Activated CD8-positive, alpha-beta T cell treated with anti-CD3 and anti-CD28 coated beads, Interleukin-2, amount 10 ng/mL, durations not matched to agents 7 days and 5 days (primary cell): ENCODE results near the gene MID1. TPM values are rescaled to one million over a fixed set of nuclear protein-coding genes. Genes with fewer than 3 reads are reported as not detected.

Experiments used
- ATAC-seq: fragments of 150-1000 bp; cut with Tn5 transposase; one replicate; pipeline ENCODE4 v1.10.0; 2021; ENCODE audit warnings: moderate library complexity
- CTCF ChIA-PET: fragments of 350-600 bp; sonication (Branson Sonifier 250); formaldehyde crosslinking; loops from one replicate; lab custom pipeline; 2021; ENCODE audit warnings: antibody characterized with exemption; lab: Charles Lee
- POLR2A ChIA-PET: fragments of 350-600 bp; sonication (Branson Sonifier 250); formaldehyde crosslinking; loops from one replicate; lab custom pipeline; 2021; ENCODE audit warnings: antibody characterized with exemption; lab: Charles Lee
- DNase-seq: peaks from one replicate; pipeline ENCODE4 v3.0.0-alpha.2; 2020
- H3K27ac Mint-ChIP-seq: one replicate; pipeline ENCODE4 v1.8.0; 2021; ENCODE audit warnings: mild to moderate bottlenecking, mixed read lengths
- H3K27me3 Mint-ChIP-seq: one replicate; pipeline ENCODE4 v1.8.0; 2021; ENCODE audit warnings: low read depth, mixed read lengths
- H3K36me3 Mint-ChIP-seq: one replicate; pipeline ENCODE4 v1.8.0; 2021; ENCODE audit warnings: low read depth, mixed read lengths
- H3K4me1 Mint-ChIP-seq: one replicate; pipeline ENCODE4 v1.8.0; 2021; ENCODE audit warnings: low read depth, mixed read lengths
- H3K4me3 Mint-ChIP-seq: one replicate; pipeline ENCODE4 v1.8.0; 2021; ENCODE audit warnings: mild to moderate bottlenecking, mixed read lengths
- H3K9me3 Mint-ChIP-seq: one replicate; pipeline ENCODE4 v1.8.0; 2022; ENCODE audit warnings: mixed read lengths; ENCODE audit not compliant: insufficient read depth
- total RNA-seq, 2 experiments: library from RNA; stranded (reverse); gene quantifications; one replicate each; pipeline ENCODE4 v1.2.3, GENCODE V29; 2021

The MID1 gene
- total RNA-seq, 2 experiments from 2014 or later = 0.11 to 0.23 TPM

DNA sequence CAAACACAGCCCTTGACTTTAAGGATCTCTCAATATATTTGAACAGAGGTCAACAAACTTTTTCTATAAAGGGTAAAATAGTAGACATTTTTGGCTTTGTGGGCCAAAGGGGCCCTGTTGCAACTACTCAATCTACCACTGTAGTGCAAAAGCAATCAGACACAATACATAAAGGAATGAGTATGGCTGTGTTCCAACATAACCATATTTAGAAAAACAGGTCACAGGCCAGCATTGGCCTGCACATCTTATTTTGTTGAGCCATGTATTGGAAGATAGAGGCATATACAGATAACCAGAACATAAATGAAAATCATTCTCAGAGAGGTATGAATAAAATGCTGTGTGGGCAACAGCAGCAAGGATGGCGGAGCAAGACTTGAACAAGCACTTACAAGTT is 49.8 kb downstream of the MID1 start:
- Mint-ChIP-seq H3K4me1 (no peaks in the 10 kb centered on the region), H3K27me3 (no peaks in the 10 kb centered on the region), H3K9me3 (no peaks in the 10 kb centered on the region), H3K4me3 (no peak overlapping the region), H3K36me3 (no peaks in the 10 kb centered on the region), H3K27ac (no peak overlapping the region)
- DNase-seq (no peak), ATAC-seq (no peak)
- ChIA-PET CTCF (no interaction called here), POLR2A (no interaction called here)

DNA sequence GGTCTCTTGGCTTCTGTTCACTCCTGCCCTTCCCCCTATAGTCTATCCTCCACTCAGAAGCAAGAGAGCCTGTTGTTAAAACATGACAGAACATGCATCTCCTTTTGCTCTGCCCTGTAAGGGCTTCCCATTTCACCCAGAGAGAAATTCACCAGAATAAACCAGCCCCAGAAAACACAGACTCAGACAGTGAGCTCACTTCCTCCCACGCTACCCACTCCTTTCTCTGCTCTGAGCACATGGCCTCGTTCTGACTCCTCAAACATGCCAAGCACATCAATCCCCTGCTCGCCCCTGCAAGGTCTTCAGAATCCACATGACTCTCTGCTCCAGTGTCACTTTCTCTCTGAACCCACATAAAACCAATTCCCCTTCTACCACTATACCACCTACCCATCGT is 50.4 kb downstream of the MID1 start:
- Mint-ChIP-seq H3K4me1 (no peaks in the 10 kb centered on the region), H3K27ac (no peak overlapping the region), H3K27me3 (no peaks in the 10 kb centered on the region), H3K36me3 (no peaks in the 10 kb centered on the region), H3K4me3 (no peak overlapping the region), H3K9me3 (no peaks in the 10 kb centered on the region)
- POLR2A ChIA-PET = no interaction called here
- DNase-seq (no peak), ATAC-seq (no peak)
- CTCF ChIA-PET = no interaction called here

- ATAC-seq = no peak
- DNase-seq = no peak
- H3K36me3 Mint-ChIP-seq = no peaks in the 10 kb centered on the region
- H3K4me3 Mint-ChIP-seq = no peak overlapping the region
- no peaks in the 10 kb centered on the region for H3K9me3 Mint-ChIP-seq
- CTCF ChIA-PET = no interaction called here
- no peak overlapping the region for H3K27ac Mint-ChIP-seq
- H3K4me1 Mint-ChIP-seq = no peaks in the 10 kb centered on the region
- POLR2A ChIA-PET = no interaction called here
- H3K27me3 Mint-ChIP-seq = no peaks in the 10 kb centered on the region
Measured at GRCh38 chrX:10568428-10568827, 52.0 kb downstream of the MID1 start.

DNA sequence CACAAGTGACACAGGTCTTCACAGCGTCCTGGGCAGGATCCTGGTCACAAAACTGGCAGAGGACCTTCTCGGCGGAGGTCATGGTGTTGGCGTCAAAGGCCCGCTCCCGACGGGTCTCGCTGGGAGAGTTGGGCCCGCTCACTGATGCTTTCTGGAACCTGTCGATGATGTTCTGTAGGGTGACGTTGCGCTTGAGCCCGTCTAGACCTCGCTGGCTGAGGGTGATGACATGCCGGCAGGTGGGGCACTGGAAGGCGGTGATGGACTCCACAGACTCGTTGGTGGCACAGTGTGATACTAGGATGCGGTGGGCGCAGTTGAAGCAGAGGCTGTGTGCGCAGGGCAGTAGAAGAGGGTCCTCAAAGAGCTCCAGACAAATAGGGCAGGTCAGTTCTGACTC is 53.2 kb downstream of the MID1 start:
- Mint-ChIP-seq H3K9me3 (no peaks in the 10 kb centered on the region), H3K27ac (no peak overlapping the region), H3K4me3 (no peak overlapping the region), H3K36me3 (no peaks in the 10 kb centered on the region), H3K4me1 (no peaks in the 10 kb centered on the region), H3K27me3 (no peaks in the 10 kb centered on the region)
- DNase-seq (no peak), ATAC-seq (no peak)
- ChIA-PET CTCF (no interaction called here), POLR2A (no interaction called here)

DNA sequence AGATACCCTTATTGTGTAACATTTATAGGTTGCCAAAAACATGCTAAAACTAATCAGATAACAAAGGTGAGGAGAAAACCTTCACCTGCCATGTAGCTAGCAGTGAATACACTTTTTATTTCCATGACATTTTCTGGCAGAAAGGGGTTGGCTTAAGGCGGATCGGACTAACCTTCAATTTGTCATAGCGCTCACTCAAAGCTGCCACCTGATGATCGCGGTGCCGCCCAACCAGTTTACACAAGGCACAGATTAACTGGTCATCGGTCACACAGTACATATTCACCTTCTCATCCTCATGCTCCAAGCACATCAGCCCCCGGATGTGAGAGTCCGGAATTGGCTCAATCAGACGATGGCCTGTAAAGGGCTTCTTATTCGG is 53.7 kb downstream of the MID1 start:
- Mint-ChIP-seq H3K27me3 (no peaks in the 10 kb centered on the region), H3K4me3 (no peak overlapping the region), H3K36me3 (no peaks in the 10 kb centered on the region), H3K4me1 (no peaks in the 10 kb centered on the region), H3K27ac (no peak overlapping the region), H3K9me3 (no peaks in the 10 kb centered on the region)
- DNase-seq = no peak
- ATAC-seq = no peak
- CTCF ChIA-PET = no interaction called here
- POLR2A ChIA-PET = no interaction called here

DNA sequence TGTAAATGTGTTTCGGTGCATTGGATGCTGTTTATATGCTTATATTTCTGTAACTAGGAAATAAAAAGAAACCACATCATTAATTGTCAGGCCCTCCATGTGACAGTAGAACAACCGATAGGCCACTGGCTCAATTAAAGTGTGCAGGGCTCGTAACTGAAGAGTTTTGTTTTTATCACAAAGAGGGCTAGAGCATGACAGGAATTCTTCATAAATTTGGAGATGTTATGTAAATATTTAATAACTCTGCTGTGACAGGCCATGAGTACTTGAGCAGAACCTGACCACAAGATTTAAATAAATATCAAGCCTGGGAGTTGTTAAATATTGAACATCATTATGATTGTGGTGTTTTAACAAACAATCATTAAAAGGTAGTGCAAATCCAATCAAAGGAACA is 55.9 kb downstream of the MID1 start:
- Mint-ChIP-seq H3K27me3 (no peaks in the 10 kb centered on the region), H3K4me3 (no peak overlapping the region), H3K27ac (no peak overlapping the region), H3K9me3 (no peaks in the 10 kb centered on the region), H3K4me1 (no peaks in the 10 kb centered on the region), H3K36me3 (no peaks in the 10 kb centered on the region)
- ATAC-seq (no peak), DNase-seq (no peak)
- POLR2A ChIA-PET = no interaction called here
- CTCF ChIA-PET = no interaction called here

- no peak overlapping the region for H3K4me3 Mint-ChIP-seq
- no peaks in the 10 kb centered on the region for H3K36me3 Mint-ChIP-seq
- ChIA-PET POLR2A (no interaction called here), CTCF (no interaction called here)
- no peaks in the 10 kb centered on the region for H3K9me3 Mint-ChIP-seq
- no peak for ATAC-seq
- H3K4me1 Mint-ChIP-seq = no peaks in the 10 kb centered on the region
- no peaks in the 10 kb centered on the region for H3K27me3 Mint-ChIP-seq
- no peak overlapping the region for H3K27ac Mint-ChIP-seq
- no peak for DNase-seq
Measured at GRCh38 chrX:10557166-10557565, 63.2 kb downstream of the MID1 start.

DNA sequence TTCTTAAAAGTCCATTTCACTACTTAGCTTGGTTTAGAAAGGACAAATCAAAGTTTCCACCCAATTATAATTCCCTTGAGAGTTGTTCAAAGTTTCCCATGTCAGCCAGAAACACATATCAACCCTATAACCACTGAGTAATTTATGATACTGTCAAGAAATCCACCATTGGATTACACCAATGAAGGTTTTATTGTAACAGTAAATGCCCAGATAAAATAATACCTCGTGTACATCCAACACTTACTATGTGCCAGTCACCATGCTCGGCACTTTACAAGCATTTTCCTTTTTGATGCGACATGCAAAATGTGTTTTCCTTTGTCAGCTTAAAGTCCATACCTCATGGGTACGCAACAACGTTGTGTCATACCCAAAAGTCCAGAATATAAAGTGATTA is 64.0 kb downstream of the MID1 start:
- H3K4me3 Mint-ChIP-seq = no peak overlapping the region
- no peak for ATAC-seq
- H3K36me3 Mint-ChIP-seq = no peaks in the 10 kb centered on the region
- H3K27me3 Mint-ChIP-seq = no peaks in the 10 kb centered on the region
- ChIA-PET CTCF (no interaction called here), POLR2A (no interaction called here)
- H3K9me3 Mint-ChIP-seq = no peaks in the 10 kb centered on the region
- no peaks in the 10 kb centered on the region for H3K4me1 Mint-ChIP-seq
- H3K27ac Mint-ChIP-seq = no peak overlapping the region
- no peak for DNase-seq

DNA sequence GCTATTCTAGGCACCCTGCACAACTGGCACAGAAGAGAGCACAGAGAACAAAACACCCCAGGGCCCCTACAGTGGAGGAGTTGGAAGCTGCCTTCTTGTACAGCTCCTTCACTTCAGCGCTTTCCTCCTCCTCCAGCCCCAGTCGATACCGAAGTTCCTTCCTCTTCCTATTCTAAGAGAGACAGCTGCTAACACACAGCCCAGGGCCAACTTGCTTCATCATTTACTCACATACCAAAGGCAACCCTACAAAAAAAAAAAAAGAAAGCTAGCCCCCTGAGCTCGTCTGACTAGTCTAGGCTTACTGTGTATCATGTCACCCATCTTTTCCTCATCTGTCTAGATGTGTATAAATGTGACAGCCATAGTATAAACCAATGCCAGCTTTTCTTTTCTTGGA is 64.5 kb downstream of the MID1 start:
- DNase-seq (no peak), ATAC-seq (no peak)
- no peaks in the 10 kb centered on the region for H3K9me3 Mint-ChIP-seq
- H3K27ac Mint-ChIP-seq = no peak overlapping the region
- no peaks in the 10 kb centered on the region for H3K36me3 Mint-ChIP-seq
- ChIA-PET CTCF (no interaction called here), POLR2A (no interaction called here)
- H3K4me1 Mint-ChIP-seq = no peaks in the 10 kb centered on the region
- H3K4me3 Mint-ChIP-seq = no peak overlapping the region
- no peaks in the 10 kb centered on the region for H3K27me3 Mint-ChIP-seq

- ChIA-PET POLR2A (no interaction called here), CTCF (interaction anchor here (0.7 kb wide), 1 partner anchor 23 kb away, joined by 3 read pairs; no protein-coding TSS in a partner anchor)
- Mint-ChIP-seq H3K36me3 (no peaks in the 10 kb centered on the region), H3K27me3 (no peaks in the 10 kb centered on the region), H3K9me3 (no peaks in the 10 kb centered on the region), H3K4me3 (no peak overlapping the region), H3K27ac (no peak overlapping the region), H3K4me1 (no peaks in the 10 kb centered on the region)
- DNase-seq = no peak
- ATAC-seq = no peak
Measured at GRCh38 chrX:10554612-10555270, 65.6 kb downstream of the MID1 start.

DNA sequence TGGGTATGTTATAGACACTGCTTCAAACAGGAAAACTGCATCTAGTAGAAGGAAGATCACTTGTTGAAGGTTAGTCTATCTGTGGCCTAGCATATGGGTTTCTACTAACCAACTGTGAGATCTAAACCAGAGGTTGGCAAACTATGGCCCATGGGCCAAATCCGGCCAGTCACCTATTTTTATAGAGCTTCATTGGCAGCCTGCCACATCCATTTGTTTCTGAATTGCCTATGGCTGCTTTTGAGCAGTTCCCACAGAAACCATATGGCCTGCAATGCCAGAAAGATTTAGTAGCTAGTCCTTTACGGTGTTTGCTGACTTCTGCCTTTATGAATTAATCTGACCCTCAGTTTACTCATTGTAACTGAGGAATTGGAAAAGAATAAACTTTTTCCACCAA is 71.1 kb downstream of the MID1 start:
- Mint-ChIP-seq H3K4me1 (no peaks in the 10 kb centered on the region), H3K27me3 (no peaks in the 10 kb centered on the region), H3K36me3 (no peaks in the 10 kb centered on the region), H3K4me3 (no peak overlapping the region), H3K27ac (no peak overlapping the region), H3K9me3 (no peaks in the 10 kb centered on the region)
- ChIA-PET POLR2A (no interaction called here), CTCF (no interaction called here)
- ATAC-seq (no peak), DNase-seq (no peak)

DNA sequence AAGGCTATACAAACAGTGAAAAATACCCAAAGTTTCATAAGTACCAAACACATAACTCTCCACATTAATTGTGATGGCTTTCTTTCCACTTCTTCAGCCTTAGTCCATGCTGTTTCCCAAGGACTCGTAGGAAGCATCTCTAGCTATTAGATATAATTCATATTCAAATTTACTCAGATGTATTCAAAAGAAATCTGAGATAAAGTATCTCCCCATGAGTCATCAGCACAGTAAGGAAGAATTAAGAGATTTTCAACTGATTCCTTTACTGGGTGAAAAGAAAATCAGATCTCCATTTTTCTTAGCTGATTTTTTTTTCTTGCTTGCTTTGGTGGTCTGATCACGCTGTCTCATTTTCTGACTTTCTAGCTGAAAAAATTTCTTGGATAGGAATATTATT is 71.7 kb downstream of the MID1 start:
- H3K27ac Mint-ChIP-seq = no peak overlapping the region
- ATAC-seq = no peak
- no peak for DNase-seq
- CTCF ChIA-PET = no interaction called here
- POLR2A ChIA-PET = no interaction called here
- no peaks in the 10 kb centered on the region for H3K4me1 Mint-ChIP-seq
- H3K36me3 Mint-ChIP-seq = no peaks in the 10 kb centered on the region
- H3K4me3 Mint-ChIP-seq = no peak overlapping the region
- H3K9me3 Mint-ChIP-seq = no peaks in the 10 kb centered on the region
- H3K27me3 Mint-ChIP-seq = no peaks in the 10 kb centered on the region

GRCh38 chrX:10545882-10546281 is 74.5 kb downstream of the MID1 start:
- H3K9me3 Mint-ChIP-seq = no peaks in the 10 kb centered on the region
- ChIA-PET CTCF (no interaction called here), POLR2A (no interaction called here)
- H3K36me3 Mint-ChIP-seq = no peaks in the 10 kb centered on the region
- ATAC-seq (no peak), DNase-seq (no peak)
- no peaks in the 10 kb centered on the region for H3K4me1 Mint-ChIP-seq
- no peak overlapping the region for H3K27ac Mint-ChIP-seq
- no peaks in the 10 kb centered on the region for H3K27me3 Mint-ChIP-seq
- no peak overlapping the region for H3K4me3 Mint-ChIP-seq
